ENCODE results near the gene TXNRD2. TPM values are rescaled to one million over a fixed set of nuclear protein-coding genes. Genes with fewer than 3 reads are reported as not detected.
"Not testable (repeated sequence)": the region's sequence is repeated elsewhere in the genome, so short reads cannot be mapped to it uniquely, and the experiment has no call there.

TXNRD2 gene
- total RNA-seq, 2 experiments from 2014 or later: 24.9 to 29.2 TPM

DNA sequence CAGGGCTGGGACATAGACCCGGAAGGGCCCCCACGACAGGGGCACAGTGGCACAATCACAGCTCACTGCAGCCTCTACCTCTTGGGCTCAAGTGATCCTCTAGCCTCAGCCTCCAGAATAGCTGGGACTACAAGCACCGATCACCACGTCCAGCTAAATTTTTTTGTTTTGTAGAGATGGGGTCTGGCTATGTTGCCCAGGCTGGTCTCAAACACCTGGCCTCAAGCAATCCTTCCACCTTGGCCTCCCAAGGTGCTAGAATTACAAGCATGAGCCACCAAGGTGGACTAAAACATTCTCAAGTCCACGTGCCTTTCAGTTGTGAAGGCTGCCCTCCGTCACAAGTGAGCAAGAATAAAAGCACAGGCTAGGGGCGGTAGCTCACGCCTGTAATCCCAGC lies 10.1 kb downstream of the TXNRD2 start:
- ChIA-PET POLR2A (interaction anchor here (0.7 kb wide), 1 partner anchor 66 kb away, joined by 7 read pairs; no protein-coding TSS in a partner anchor), CTCF (interaction anchor here (0.7 kb wide), 1 partner anchor 519 kb away, joined by 4 read pairs; no protein-coding TSS in a partner anchor)

DNA sequence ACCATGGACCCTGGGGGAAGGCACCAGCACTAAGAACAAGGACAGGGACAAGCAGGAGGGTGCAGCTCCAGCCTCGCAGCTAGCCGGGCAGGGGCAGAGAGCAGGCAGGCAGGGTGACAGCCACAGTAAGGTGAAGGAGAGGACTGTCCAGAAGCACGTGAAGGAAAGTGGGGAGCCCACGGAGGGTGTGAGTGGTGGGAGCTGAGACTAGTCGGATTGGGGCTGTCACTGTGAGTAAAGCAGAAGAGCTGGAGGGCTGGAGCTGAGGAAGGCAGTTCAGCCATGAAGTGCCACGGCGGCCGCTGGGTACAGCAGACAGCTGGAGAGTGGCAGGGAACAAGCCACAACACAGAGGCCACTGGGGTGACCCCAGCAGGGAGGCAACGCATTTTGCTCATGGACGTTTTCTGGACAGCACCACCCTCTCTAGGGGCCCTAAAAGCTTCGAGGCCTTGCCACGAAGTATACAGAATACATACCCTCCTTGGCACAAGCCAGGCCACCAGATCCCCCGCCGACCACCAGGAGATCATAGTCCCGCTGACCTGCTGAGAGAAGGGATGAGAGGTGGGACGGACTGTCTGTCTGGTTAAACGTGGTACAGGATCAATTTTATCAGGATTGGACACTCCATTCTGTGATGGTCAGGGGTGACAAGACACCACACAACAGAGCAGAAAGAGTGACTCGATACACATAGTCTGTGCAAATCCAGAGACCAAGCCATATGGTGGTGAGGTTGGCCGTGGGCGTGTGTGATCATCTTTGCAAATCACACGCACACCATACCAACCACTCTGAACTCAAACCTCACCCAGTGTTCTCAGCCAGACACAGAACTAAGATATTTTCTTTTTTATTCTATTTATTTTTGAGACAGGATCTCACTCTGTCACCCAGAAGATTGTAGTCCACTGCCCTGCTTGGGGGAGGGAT lies 10.8 kb downstream of the TXNRD2 start:
- ChIA-PET POLR2A (no interaction called here), CTCF (no interaction called here)

DNA sequence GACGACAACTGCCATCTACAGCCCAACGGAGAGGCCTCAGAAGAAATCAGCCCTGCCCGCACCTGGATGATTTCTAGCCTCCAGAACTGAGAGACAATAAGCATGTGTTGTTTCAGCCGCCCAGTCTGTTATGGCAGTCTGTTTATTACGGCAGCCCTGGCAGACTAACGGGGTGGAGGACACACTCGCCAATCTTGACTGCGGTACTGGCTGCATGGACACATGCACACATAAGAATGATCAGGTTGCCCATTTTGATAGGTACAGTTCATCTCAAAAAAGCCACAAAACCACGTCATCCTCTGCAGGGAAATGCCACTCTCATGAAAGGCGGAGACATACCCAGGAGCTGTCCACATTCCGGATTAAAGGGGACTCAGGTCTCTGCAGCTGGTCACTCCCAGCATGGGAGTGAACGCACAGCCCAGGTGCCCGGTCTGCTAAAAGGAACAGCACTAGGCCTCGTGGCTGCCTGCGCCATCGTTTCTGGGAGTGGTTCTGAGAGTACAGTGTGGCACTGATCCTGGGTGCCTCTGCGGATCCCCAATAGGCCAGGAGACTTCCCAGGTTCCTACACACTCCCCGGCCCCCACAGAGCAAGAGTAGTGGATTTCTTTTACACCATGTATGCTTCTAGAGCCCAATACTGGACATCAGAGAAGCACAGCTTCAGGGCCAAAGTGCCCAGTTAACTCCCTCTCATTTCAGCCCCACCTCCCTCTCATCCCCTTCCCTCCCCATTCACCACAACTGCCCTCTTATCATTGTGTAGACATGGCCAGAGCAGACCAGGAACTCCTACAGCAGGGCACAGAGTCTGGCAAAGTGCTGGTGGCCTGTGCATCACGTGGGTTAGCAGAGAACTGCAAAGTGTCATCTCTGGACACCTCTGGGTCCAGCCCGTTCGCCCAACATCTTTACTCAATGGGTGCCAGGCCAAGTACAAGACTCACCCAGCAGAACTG lies 11.8 kb downstream of the TXNRD2 start:
- CTCF ChIA-PET: no interaction called here

DNA sequence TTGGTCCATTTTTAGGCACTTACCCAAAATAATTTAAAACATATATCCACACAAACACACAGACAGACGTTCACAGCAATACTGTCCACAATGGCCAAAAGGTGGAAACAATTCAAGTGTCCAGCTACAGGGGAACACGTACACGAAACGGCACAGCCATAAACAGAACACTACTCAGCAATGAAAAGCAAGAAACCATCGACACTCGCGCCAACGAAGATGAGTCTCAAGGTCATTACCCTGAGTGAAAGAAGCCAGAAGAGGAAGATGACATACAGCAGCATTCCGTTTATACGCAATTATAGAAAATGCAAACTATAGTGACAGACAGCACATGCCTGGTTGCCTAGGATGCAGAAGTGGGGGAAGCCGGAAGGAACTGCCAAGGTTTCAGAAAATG lies 13.4 kb downstream of the TXNRD2 start:
- POLR2A ChIA-PET: no interaction called here
- CTCF ChIA-PET: no interaction called here

More for the DNA sequence above, 11.8 kb downstream of the TXNRD2 start:
- POLR2A ChIA-PET: no interaction called here

DNA sequence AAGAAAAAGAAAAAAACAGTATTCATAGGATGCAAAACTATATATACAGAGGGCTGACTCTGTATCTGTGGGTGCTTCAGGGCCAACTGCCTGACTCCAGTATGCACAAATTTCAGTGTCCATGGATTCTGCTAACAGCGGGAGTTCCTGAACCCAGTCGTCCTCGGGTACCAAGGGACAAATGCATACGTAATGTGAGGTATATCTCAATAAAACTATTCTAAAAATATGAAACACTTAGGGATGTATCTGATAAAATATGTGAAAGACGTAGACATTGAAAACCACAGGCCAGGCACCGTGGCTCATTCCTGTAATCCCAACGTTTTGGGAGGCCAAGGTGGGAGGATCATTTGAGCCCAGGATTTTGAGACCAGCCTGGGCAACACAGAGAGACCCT lies 13.9 kb downstream of the TXNRD2 start:
- POLR2A ChIA-PET: no interaction called here
- CTCF ChIA-PET: interaction anchor here (1.3 kb wide), 1 partner anchor 197 kb away, joined by 3 read pairs; no protein-coding TSS in a partner anchor

DNA sequence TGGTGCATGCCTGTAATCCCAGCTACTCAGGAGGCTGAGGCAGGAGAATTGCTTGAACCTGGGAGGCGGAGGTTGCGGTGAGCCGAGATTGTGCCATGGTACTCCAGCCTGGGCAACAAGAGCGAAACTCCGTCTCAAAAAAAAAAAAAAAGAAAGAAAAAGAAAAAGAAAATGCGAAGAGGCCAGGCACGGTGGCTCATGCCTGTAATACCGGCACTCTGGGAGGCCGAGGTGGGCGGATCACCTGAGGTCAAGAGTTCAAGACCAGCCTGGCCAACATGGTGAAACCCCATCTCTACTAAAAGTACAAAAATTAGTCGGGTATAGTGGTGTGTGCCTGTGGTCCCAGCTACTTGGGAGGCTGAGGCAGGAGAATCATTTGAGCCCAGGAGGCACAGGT lies 15.6 kb downstream of the TXNRD2 start:
- CTCF ChIA-PET, POLR2A ChIA-PET: not testable (repeated sequence)

DNA sequence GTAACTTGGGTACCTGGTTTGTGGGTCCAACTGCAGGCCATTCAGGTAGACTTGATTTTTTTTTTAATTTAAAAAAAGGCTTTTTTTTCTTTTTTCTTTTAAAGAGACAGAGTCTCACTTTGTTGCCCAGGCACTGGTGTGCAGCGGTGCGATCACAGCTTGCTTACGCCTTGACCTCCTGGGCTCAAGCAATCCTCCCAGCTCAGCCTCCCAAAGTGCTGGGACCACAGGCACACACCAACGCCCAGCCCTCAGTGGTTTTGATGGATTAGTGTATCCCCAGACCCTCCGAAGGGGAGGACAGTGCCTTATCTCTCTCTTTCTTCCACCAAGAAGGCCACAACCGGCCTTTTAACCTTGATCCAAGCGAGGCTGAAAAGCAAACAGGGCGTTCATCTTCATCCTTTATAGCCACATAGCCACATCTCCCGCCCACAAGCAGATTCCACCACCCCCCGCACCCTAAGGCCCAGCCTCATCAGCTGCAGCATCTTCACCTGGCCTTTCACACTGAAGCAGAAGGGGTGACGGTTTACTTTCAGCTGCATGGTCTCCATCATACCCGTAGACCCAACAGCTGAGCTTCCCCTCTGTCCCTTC lies 17.6 kb downstream of the TXNRD2 start:
- POLR2A ChIA-PET: no interaction called here

DNA sequence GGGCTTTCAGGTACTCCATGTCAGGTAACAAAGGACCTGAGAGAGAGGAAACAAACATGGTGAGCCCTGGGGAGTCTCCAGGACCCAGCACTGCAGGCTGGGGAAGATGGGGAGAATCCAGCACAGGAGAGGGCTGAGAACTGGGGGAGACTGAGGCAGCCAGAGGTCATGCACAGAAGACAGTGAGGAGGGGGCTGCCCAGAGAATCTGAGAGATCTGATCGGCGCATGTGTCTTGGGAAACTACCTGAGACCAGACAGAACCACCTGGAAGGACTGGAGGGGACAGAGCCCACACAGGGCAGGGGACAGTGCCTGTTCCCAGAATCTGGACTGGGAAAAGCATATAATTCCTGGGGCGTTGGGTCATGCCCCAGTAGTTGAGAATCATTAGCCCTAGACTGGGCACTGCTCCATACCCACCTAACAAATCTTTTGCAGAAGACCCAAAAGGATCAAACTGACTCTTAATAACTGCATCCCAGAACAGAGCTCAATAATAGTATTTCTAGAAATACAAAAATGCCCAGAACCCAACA lies 20.0 kb downstream of the TXNRD2 start:
- POLR2A ChIA-PET: no interaction called here
- CTCF ChIA-PET: interaction anchor here (0.6 to 2.1 kb wide), 3 partner anchors 12 to 191 kb away, joined by 3 to 4 read pairs (median 4); no protein-coding TSS in a partner anchor

More for the DNA sequence above, 17.6 kb downstream of the TXNRD2 start:
- CTCF ChIA-PET: interaction anchor here (2.1 kb wide), 1 partner anchor 193 kb away, joined by 4 read pairs; no protein-coding TSS in a partner anchor

DNA sequence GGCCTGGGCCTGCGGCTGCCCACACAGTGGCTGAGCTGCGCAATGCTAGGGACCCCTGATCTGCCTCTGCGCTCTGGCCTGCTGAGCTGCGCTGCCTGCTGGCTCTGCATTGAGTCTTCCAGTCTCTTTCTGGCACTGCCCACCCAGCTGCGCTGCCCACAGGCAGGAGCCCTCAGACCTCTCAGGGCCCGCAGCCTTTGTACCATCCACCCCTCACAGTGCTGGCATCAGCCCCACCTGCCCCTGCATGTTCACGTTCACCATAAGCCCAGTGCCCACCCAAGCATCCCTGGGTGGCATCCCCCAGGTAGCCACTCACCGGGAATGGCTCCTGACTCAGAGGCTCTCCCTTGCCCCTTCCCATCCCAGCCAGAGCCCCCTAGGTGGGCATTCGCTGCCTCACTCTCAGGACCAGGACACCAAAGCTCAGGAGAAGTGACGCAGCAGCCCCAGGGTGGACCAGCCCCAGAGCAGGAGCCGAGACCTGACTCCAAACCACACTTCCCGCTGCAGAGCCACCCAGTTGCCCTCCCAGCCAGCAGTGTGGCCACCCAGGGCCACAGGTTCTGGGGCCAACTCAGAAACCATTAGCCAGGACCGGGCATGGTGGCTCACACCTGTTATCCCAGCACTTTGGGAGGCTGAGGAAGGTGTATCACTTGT lies 21.8 kb downstream of the TXNRD2 start:
- POLR2A ChIA-PET: no interaction called here
- CTCF ChIA-PET: interaction anchor here (1.0 to 1.1 kb wide), 2 partner anchors 10 to 189 kb away, joined by 3 to 5 read pairs; no protein-coding TSS in a partner anchor

DNA sequence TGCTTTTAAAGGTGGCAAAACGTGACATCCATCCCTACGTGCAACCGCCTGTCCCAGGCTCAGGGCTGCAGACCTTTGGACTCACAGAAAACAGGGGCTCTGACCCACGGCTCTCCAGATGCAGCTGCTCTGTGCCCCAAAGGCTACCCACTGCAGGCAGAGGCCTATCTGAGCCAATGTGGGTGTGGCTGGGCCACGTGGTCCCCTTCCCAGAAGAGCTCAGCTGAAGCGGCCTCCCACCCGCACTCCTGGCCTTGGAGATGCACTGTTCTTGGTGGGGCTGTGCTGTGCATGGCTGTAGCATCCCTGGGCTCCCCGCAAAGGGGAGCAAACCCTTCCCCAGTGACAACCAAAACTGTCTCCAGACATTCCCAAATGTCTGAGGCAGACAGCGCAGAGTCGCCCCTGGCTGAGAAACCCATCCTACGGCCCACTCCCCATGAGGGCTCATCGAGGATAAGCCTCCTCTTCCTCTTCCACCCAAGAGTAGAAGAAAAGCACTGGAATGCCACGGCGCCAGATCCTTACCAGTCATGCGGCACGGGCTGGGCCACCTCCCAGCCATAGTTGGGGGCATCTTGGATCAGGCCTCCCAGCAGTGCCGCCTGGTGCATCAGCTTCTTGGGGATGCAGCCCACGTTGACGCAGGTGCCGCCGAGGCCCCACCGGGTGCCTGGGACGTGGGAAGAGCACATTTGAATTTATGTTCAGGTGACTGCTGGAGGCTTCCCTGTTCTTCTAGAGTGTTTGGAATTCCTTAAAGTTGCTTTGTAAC lies 23.1 kb downstream of the TXNRD2 start:
- POLR2A ChIA-PET: no interaction called here

DNA sequence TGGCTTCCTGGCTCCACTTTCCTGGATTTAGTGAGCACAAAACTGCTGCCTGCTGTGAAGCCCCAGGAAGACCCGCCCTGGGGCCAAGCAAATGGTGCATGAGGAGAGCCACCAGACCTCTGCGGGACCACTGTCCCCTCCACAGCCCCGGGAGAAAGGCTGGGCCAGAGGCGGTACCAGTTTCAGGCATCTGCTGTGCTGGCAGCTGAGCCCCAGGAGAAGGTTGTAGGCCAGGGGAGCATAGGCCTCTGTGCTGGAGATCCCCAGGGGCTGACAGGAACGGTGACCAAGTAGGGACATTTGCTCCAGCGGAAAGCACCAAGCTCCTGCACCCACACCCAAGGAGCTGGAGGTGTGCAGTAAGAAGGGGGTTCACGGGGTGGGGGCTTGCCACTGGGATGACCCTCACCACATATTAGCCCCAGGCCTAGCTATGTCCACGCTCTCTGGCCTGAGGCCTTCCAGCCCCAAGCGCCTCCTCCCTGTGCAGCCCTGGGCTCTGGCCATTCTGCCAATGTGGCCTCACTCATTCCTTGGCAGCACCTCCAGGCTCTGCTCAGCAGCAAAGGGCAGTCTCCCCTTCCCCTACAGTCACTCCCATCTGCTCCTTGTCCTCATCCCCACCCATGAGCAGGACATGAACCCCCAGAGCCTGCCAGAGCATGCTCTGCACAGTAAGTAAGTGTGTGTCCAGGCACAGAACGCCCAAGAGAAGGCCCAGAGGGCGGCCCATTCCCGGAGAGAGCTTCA lies 24.1 kb downstream of the TXNRD2 start:
- ChIA-PET CTCF (interaction anchor here (1.5 kb wide), 1 partner anchor 187 kb away, joined by 4 read pairs; no protein-coding TSS in a partner anchor), POLR2A (no interaction called here)

More for the DNA sequence above, 23.1 kb downstream of the TXNRD2 start:
- CTCF ChIA-PET: interaction anchor here (1.1 to 1.5 kb wide), 2 partner anchors 188 kb away, joined by 4 to 5 read pairs; no protein-coding TSS in a partner anchor

DNA sequence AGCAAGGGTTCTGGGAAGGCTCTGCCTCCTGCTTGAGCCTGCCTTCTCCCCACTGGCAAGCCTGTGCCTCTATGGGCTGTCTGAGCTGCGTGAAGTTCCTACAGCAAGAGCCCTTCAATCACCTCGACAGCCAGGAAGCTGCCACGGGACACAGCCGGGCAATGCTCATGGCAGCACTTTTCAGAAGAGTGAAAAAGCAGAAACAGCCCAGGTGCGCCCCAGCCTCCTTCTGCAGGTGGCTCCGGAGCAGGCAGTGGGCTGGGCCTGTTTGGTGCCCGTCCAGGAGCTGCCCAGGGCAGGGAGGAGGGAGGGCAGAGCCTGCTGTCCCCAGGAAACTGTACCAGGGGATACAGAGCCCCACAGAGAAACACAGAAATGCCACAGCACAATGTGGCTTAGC lies 24.7 kb downstream of the TXNRD2 start:
- ChIA-PET POLR2A (no interaction called here), CTCF (interaction anchor here (1.5 kb wide), 1 partner anchor 186 kb away, joined by 4 read pairs; no protein-coding TSS in a partner anchor)

DNA sequence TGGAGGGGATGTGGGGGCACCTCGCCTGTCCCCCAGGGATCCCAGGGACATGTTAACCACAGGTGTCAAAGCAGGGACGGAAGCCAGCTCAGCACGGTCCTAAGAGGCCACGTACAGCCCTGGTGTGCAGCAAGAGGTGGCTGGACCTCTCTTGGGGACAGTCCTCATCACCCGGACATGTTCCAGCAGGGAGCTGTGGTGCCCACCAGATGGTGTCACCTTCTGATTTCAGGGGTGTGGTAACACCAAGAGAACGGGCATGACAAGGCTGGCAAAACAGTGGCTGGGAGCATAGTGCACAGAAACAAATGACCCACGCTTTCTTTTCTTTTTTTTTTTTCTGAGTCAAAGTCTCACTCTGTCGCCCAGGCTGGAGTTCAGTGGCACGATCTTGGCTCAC lies 25.6 kb downstream of the TXNRD2 start:
- ChIA-PET POLR2A (no interaction called here), CTCF (interaction anchor here (1.3 kb wide), 1 partner anchor 186 kb away, joined by 7 read pairs; no protein-coding TSS in a partner anchor)

DNA sequence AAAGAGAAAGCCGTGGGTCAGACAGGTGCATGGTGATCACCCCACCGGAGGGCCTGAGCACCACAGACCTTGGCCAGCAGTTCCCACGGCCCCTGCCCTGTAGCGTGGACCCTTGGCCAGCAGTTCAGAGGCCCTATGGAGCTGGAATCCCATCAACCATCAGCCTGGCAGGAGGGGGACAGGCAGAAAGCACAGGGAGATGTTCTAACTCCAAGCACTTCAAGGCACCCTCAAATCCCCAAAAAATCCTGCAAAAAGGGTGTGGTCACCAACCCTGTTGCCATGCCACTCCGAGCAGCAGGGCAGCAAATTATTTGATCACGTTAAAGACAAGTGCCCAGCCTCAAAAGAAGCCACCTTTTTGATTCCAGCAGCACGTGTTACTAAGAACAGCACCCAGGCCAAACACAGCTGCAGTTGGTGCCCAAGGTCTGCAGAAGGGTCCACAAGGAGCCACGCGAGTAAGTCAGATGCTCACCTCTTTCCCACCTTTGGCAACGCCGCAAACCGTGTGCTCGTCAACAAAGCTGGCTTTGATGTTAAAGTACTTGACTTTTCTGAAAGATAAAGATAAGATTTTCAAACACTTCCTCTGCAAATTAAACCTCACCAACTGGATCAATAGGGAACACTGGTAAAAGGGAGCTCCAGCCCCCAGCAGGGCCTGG lies 26.2 kb downstream of the TXNRD2 start:
- POLR2A ChIA-PET: no interaction called here
- CTCF ChIA-PET: interaction anchor here (1.3 kb wide), 1 partner anchor 185 kb away, joined by 7 read pairs; no protein-coding TSS in a partner anchor

DNA sequence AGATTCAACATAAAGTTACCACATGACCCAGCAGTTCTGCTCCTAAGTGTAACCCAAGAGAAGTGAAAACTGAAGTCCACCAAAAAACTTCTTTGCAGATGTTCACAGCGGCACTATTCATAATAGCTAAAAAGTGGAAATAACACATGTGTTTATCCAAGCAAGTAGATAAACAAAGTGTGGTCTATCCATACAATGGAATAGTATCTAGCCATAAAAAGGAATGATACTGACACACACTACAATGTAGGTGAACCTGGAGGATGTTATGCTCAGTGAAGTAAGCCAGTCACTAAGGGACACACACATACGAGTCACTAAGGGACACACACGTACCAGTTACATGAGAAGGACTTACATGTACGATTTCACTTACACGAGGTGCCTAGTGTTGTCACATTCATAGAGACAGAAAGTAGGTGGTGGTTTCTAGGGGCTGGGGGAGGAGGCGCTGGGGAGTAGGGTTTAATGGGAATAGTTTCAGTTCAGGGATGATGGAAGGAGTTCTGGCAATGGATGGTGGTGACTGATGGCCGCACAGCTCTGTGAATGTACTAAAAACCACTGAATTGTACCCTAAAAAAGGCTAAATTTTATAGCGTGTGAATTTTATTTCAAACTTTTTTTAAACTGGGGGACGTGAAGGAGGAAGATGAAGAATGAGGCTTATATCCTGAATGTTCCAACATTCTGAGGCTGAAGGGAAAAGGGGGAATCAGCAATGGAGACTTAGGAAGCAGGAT lies 27.2 kb downstream of the TXNRD2 start:
- POLR2A ChIA-PET: no interaction called here
- CTCF ChIA-PET: interaction anchor here (4.8 kb wide), 1 partner anchor 183 kb away, joined by 88 read pairs; no protein-coding TSS in a partner anchor
